ENCODE results near the gene CTAGE1.
A peak's percentile ranks its signal among the peaks of the same experiment; 100 is the strongest.

CTAGE1 gene

DNA sequence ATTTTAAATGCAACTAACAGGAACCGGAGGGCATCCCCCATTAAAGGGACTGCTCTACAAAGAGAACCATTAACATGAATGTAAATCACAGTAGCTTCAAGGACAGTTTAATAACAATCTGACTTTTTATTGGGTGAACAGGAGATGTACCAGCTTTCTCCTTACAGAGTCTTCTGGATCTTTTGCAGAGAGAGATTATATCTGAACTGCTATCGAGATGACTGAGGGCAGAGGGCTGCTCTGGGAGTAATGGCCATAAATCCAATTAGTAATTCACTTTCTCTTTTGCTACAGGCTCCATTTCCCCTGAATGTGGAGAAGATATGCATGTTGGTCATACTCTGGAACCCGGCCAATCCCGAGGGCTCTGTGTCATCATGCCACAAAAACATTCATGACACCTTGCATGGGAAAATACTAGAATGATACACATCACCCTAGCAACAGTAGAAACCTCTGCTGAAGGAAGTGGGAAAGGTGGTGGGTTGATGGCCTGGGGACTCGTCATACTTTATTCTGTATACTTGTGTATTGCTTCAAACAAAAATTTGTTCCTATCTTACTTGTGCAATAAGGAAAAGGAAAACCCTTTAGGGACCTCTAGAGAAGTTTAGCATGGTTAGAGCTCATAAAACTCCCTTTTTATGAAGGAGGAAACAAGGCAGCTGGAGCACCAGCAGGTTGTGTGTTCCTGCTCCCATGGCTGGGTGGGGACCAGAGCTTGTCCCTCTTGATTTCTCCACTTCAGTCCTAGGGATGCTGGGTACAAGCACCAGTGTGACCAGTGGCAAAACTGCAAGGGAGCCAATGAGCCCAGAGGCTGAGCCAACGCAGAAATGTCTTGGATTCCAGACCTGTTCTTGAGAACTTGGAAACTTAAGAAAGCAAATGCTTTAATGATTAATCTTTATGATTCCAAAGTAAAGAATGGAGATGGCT lies 26.0 kb downstream of the CTAGE1 start:
- no peak for DNase-seq (ENCODE audit: low spot score)

DNA sequence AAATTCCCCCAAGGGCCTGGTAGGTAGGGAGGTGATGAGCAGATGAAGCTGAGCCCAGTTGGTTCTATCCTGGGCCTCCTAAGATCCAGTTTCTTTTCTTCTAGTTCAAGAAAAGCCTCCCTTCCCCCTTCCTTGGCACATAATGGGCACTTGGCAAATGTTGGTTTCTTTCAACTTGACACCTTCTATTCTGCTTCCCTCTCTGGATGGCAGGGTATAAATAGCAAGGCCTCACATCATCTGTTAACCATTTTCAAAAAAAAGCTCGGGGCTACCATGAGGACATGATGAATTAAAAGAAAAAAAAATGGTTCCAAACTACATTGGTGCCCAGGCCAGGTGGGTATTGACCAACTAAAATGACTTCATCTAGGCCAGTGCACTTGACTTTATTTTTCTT lies 29.9 kb downstream of the CTAGE1 start:
- DNase-seq (ENCODE audit: low spot score) = no peak

DNA sequence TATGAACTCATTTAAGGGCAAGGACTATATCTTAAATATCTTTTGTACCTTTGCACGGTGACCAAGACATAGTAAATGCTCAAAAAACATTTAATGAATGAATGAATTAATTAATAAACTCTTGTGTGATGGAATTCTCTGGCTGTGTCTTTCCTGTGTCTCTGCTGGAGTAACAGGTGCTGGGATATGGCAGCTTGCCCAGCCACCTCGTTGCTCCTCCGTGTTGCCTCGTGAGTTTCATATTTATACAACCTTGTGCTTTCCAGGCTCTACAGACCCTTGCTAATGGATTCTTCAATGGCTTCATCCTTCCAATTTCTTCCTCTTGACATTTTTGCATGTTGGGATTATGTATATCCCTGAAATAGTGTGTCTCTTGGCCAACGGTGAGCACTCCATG lies 30.4 kb downstream of the CTAGE1 start:
- no peak for DNase-seq (ENCODE audit: low spot score)

DNA sequence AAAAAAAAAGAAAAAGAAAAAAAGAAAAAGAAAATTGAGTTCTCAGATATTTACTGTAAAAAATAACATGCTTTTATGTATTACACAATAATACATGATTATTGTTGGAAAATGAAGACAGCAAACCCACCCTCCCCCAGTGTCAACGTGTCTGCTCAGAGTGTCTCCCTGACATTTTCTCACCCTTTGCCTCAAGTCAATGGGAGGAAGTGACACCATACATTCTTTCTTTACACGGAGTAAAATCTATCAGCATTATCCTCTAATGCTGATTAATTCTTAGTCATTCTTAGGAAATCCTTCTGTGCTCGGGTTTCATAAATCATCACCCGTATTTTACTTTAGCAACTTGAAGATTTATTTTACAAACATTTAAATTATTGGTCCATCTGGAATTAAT lies 32.0 kb downstream of the CTAGE1 start:
- no peak for DNase-seq (ENCODE audit: low spot score)

DNA sequence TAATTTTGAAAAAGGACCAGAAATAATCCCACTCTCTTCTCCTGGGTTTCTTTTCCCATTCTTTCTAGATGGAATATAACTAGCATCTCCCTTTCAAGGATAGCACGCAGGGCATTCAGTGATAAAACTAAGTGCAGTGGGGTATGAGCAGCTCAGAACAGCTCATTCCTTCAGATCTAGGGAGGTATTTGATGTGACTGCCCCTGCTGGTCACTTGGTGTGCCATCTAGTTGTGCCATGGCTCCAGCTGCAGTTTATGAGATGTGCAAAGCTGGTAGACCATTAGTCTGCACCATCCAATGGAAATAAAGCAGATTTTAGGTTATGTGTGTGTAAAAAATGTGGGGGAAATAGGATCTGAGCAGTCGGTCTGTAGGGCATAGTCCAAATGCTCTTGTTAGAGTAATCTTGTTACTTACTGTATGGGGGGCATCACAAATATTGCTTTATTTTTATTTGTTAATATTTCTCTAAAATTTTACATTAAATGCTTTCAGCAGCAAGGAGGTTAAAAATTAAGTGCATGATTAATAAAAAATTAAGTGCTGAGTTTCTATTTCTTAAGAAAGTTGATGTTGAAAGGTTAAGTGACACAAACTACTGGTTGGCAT lies 38.9 kb downstream of the CTAGE1 start:
- DNase-seq (ENCODE audit: low spot score) = peak; percentile 51

DNA sequence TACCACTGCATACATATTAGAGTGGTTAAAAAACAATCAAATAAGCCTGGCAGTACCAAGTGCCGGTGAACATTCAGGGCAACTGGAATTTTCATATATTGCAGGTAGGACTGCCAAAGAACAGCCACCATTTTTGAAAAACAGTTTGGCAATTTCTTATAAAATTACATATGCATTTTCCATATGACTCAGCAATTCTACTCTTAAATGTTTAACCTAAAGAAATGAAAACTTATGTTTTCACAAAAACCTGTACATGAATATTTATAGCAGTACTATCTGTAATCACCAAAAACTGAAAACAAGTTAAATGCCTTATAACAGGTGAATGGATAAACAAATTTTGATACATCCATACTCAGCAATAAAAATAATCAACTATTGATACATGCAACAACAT lies 39.9 kb downstream of the CTAGE1 start:
- DNase-seq (ENCODE audit: low spot score) = no peak

DNA sequence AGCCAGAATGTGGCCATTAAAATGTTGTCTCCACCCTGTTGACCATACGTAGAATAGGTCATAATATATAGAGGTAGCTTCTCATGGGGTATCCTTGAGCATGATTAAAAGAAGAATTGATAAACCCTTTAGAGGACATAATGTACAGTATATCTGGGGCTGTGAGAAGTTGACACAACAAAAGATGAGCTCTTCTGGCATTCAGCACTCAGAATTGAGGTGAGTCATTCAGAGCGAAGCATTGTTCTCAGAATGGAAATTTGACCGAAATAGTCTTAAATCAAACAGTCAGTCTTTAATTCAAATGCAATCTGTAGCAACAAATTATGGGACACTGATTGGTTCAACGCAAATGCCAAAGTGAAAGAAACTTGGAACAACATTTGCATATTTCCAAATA lies 47.3 kb downstream of the CTAGE1 start:
- no peak for DNase-seq (ENCODE audit: low spot score)

DNA sequence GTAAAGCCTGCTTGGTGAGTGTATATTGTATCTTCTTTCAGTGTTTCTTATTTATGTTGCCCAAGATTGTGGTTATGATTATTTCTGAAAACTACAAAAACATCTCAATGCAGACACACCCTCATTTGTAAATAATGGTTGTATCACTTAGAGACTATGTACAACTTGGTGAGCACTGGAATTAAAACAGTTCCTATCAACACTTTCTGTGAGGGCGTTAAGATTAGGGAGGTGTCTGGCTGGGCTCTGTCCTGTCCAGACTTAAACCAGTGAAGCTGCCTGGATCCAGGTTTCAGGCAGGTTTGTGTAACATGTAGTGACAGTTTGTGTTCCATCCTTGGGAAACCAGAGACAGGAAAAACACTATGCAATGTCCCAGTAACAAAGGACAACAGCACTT lies 49.7 kb downstream of the CTAGE1 start:
- no peak for DNase-seq (ENCODE audit: low spot score)

DNA sequence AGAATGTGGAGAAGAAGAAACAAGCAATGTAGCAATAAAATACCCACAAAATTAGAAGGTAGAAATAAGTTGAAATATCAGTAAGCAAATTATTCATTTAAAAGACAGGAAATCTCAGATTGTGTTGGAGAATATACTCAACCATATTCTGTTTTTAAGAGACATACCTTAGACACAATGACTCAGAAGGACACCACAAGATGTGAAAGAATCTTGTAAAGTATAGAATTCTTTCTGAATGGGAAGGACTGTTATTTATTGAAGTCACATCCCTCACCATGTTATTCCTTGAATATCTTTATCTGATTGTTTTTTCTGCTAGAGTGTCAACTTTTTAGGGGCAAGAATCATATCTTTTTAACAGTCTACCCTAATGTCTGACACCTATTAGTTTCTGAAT lies 50.4 kb downstream of the CTAGE1 start:
- no peak for DNase-seq (ENCODE audit: low spot score)

DNA sequence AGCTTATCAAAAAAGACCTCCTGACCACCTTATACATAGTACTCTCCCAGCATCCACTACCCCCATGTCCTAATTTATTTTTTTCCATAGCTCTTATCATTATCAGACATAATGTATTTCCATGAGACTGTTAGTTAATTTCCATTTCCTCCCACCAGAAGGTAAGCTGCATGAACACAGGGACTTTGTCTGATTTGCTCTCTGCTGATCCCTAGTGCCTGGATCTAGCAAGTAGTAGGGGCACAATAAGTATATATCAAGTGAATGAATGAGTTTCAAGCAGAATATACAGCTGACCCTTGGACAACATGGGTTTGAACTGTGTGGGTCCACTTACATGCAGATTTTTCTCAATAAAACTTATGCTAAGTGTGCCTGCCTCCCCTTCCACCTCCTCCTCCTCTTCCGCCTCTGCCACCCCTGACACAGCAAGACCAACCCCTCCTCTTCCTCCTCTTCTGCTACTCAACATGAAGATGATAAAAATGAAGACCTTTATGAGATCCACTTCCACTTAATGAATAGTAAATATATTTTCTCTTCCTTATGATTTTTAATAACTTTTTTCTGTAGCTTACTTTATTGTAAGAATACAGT lies 53.8 kb downstream of the CTAGE1 start:
- no peak for DNase-seq (ENCODE audit: low spot score)
